ENCODE measurements around the gene COL4A2. TPM values are rescaled to one million over a fixed set of nuclear protein-coding genes. Genes with fewer than 3 reads are reported as not detected.

COL4A2 gene
- total RNA-seq, 4 donors from 2014 or later, result 51.2 to 85.8 (median 70.5) TPM

DNA sequence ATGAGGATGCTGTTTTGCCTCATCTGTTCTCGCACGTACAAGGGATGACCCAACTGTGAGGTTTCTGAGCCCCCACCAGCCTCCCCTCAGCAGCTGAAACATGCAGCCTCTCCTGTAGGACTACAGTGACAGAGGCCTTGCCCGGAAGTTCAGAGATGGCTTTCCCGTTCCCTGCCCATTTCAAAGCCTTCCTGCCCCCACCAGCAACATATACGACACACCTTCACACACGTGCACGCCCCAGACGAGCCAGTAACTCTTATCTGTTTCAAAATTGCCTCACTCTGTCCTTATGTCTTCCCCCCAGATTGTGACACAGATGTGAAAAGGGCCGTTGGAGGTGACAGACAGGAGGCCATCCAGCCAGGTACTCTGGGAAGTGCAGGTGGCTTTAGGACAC is 158.6 kb downstream of the COL4A2 start:
- TF ChIP-seq, protein P1, sequence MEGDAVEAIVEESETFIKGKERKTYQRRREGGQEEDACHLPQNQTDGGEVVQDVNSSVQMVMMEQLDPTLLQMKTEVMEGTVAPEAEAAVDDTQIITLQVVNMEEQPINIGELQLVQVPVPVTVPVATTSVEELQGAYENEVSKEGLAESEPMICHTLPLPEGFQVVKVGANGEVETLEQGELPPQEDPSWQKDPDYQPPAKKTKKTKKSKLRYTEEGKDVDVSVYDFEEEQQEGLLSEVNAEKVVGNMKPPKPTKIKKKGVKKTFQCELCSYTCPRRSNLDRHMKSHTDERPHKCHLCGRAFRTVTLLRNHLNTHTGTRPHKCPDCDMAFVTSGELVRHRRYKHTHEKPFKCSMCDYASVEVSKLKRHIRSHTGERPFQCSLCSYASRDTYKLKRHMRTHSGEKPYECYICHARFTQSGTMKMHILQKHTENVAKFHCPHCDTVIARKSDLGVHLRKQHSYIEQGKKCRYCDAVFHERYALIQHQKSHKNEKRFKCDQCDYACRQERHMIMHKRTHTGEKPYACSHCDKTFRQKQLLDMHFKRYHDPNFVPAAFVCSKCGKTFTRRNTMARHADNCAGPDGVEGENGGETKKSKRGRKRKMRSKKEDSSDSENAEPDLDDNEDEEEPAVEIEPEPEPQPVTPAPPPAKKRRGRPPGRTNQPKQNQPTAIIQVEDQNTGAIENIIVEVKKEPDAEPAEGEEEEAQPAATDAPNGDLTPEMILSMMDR (IDR thresholded peaks at IDR 0.05 in 4 of 5, conservative IDR thresholded peaks at IDR 0.05 in 1 of 5), result no peak
- no peak for TF ChIP-seq POLR2A (IDR thresholded peaks at IDR 0.05)
- no peak for DNase-seq
- intact Hi-C loops (cut with DNase I; ENCODE audit: low total_unique reads), result no loop called here
- no peak for ATAC-seq
- in situ Hi-C loops (cut with MboI; ENCODE audit: low sequenced_read_pairs in 4 of 4), result loop anchor here in 1 of 4 donors (25.0 kb wide), 2 partner anchors 97 to 347 kb away; partner anchors contain the start of gene RAB20
- Histone ChIP-seq H3K27me3 (no peaks in the 10 kb centered on the region), H3K27ac (no peak overlapping the region), H3K9me3 (no peaks in the 10 kb centered on the region), H3K4me1 (no peaks in the 10 kb centered on the region), H3K36me3 (peaks cover 0 to 6% of the 10 kb centered on the region in 2 donors), H3K4me3 (no peak overlapping the region)

DNA sequence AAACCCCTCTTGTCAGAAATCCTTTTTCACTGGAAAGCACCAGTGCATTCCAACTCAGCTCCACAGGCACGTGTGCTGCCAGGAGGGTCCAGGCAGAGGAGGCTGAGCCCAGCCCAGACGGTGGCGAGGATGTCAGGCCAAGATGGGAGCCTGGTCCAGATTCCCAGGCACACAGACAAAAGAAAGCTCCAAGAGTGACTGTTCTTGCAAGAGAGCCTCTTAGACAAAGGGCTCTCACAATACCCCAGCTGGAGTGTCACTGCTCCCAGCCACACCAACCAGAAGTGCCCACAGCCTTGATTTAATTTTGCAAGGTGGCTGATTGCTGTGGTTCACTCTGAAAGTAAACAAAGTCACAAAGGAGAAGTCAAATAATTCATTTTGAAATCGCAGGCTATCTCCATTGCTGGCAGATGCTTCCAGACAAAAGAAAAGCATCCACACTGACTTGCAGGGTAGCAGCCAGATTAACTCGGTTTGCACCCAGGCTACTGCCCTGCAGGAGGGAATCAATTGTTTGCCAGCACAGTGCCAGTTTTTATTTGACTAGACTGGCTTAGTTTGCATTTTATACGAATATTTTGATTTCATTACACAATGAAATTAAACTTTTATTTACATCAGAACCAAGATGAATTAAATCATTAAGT is 159.3 kb downstream of the COL4A2 start:
- Histone ChIP-seq H3K27me3 (no peaks in the 10 kb centered on the region), H3K27ac (no peak overlapping the region), H3K36me3 (peaks cover 0 to 6% of the 10 kb centered on the region in 2 donors), H3K4me1 (no peaks in the 10 kb centered on the region), H3K4me3 (no peak overlapping the region), H3K9me3 (no peaks in the 10 kb centered on the region)
- in situ Hi-C loops (cut with MboI; ENCODE audit: low sequenced_read_pairs in 4 of 4), result loop anchor here in 1 of 4 donors (25.0 kb wide), 2 partner anchors 96 to 346 kb away; partner anchors contain the start of gene RAB20
- TF ChIP-seq POLR2A (IDR thresholded peaks at IDR 0.05), result no peak
- TF ChIP-seq, protein P1 (IDR thresholded peaks at IDR 0.05 in 4 of 5, conservative IDR thresholded peaks at IDR 0.05 in 1 of 5), result no peak
- intact Hi-C loops (cut with DNase I; ENCODE audit: low total_unique reads), result no loop called here
- ATAC-seq (no peak), DNase-seq (no peak)

DNA sequence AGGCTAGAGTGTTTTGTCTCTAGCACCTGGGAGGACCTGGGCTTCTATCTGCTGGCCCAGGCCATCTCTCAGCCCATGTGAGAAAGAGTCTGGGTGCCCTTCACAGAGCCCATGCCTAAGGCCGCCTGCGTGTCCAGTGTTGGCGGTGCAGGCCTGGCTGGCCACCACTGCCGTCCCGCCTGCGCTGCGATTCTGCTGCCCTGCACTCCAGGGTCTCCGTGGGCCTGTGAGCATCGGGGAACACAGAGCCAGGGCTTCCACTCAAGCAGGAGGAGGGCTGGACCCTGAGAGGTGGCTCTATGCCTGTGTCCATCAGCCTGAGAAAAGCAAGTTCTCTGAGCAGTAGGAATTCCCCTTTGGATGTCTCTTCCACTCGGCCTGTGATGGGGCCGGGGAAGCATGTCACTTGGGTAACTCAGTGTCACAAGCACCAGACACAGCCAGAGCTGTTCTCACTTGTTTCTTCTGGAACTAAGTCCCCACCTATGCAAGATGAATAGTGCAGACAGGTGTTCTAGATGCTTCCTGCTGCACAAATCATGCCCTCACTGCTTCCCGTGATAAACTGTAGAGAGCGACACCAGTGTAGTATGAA is 160.5 kb downstream of the COL4A2 start:
- intact Hi-C loops (cut with DNase I; ENCODE audit: low total_unique reads) (no loop called here), in situ Hi-C loops (cut with MboI; ENCODE audit: low sequenced_read_pairs in 4 of 4) (loop anchor here in 1 of 4 donors (25.0 kb wide), 2 partner anchors 95 to 345 kb away; partner anchors contain the start of gene RAB20)
- DNase-seq (no peak), ATAC-seq (no peak)
- TF ChIP-seq, protein P1 (IDR thresholded peaks at IDR 0.05 in 4 of 5, conservative IDR thresholded peaks at IDR 0.05 in 1 of 5), result no peak
- TF ChIP-seq POLR2A (IDR thresholded peaks at IDR 0.05), result no peak
- Histone ChIP-seq H3K27ac (no peak overlapping the region), H3K4me3 (no peak overlapping the region), H3K9me3 (no peaks in the 10 kb centered on the region), H3K36me3 (peaks cover 0 to 6% of the 10 kb centered on the region in 2 donors), H3K4me1 (no peaks in the 10 kb centered on the region), H3K27me3 (no peaks in the 10 kb centered on the region)

DNA sequence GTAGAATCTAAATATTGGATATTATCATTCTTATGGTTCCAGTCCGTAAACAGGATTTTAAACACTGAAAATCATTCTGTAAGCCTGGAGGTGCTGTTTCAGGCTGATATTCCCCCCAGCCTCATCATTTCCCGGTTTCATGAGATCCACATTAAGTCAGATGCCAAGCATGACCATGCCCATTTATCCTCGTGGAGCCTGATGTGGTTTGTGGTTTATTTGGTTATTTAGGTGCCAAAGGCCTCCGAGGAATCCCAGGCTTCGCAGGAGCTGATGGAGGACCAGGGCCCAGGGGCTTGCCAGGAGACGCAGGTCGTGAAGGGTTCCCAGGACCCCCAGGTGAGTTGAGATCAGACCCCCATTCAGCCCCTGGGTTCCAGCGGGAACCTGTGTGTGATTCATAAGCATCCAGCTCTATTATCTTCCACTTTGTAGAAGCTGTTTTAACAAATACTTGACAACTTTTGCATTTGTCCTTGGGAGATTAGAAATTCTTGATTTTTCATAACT is 162.0 kb downstream of the COL4A2 start:
- ATAC-seq, result no peak
- H3K4me1 ChIP-seq, result peaks cover 0 to 4% of the 10 kb centered on the region in 2 donors
- H3K4me3 ChIP-seq, result no peak overlapping the region
- in situ Hi-C loops (cut with MboI; ENCODE audit: low sequenced_read_pairs in 4 of 4) (loop anchor here in 1 of 4 donors (25.0 kb wide), 2 partner anchors 93 to 343 kb away; partner anchors contain the start of gene RAB20), intact Hi-C loops (cut with DNase I; ENCODE audit: low total_unique reads) (no loop called here)
- H3K27ac ChIP-seq, result no peak overlapping the region
- H3K27me3 ChIP-seq, result no peaks in the 10 kb centered on the region
- no peak for DNase-seq
- TF ChIP-seq, protein P1 (IDR thresholded peaks at IDR 0.05 in 4 of 5, conservative IDR thresholded peaks at IDR 0.05 in 1 of 5), result no peak
- no peak for TF ChIP-seq POLR2A (IDR thresholded peaks at IDR 0.05)
- H3K9me3 ChIP-seq, result no peaks in the 10 kb centered on the region
- peaks cover 0 to 6% of the 10 kb centered on the region in 2 donors for H3K36me3 ChIP-seq
